Stimulated activated CD8-positive, alpha-beta memory T cell treated with anti-CD3 and anti-CD28 coated beads, Interleukin-2, amount 100 ng/mL, for 1 hour (primary cell): ENCODE data around the gene SHC3.

Experiments
- DNase-seq, 2 donors: peaks; one replicate each; pipeline ENCODE4 v3.0.0-alpha.2; 2020; ENCODE audit warnings: low read depth in 2 of 2

SHC3 gene

GRCh38 chr9:89109666-89110065 lies 69.0 kb downstream of the SHC3 start:
- DNase-seq = no peak

- no peak for DNase-seq
These were observed 71.2 kb downstream of the SHC3 start for GRCh38 chr9:89107406-89107805.

GRCh38 chr9:89106224-89106851 lies 72.3 kb downstream of the SHC3 start:
- no peak for DNase-seq

- no peak for DNase-seq
These were observed 73.8 kb downstream of the SHC3 start for GRCh38 chr9:89104821-89105220.

- no peak for DNase-seq
These were observed 81.4 kb downstream of the SHC3 start for GRCh38 chr9:89097219-89097618.

GRCh38 chr9:89096807-89097206 lies 81.8 kb downstream of the SHC3 start:
- DNase-seq = no peak

- no peak for DNase-seq
These were observed 82.7 kb downstream of the SHC3 start for GRCh38 chr9:89095761-89096528.

- DNase-seq = no peak
These were observed 85.2 kb downstream of the SHC3 start for GRCh38 chr9:89093201-89093975.

GRCh38 chr9:89089176-89089575 lies 89.4 kb downstream of the SHC3 start:
- no peak for DNase-seq

- no peak for DNase-seq
These were observed 95.0 kb downstream of the SHC3 start for GRCh38 chr9:89083626-89084025.

- no peak for DNase-seq
These were observed 98.4 kb downstream of the SHC3 start for GRCh38 chr9:89080193-89080592.

GRCh38 chr9:89079391-89079790 lies 99.2 kb downstream of the SHC3 start:
- no peak for DNase-seq

GRCh38 chr9:89078860-89079259 lies 99.8 kb downstream of the SHC3 start:
- DNase-seq = no peak

- DNase-seq = no peak
These were observed 100.2 kb downstream of the SHC3 start for GRCh38 chr9:89078421-89078820.

- DNase-seq = no peak
These were observed 101.1 kb downstream of the SHC3 start for GRCh38 chr9:89077519-89077918.

- DNase-seq = no peak
These were observed 105.2 kb downstream of the SHC3 start for GRCh38 chr9:89073397-89073796.

GRCh38 chr9:89071591-89071990 lies 107.0 kb downstream of the SHC3 start:
- DNase-seq = no peak

- no peak for DNase-seq
These were observed 111.8 kb downstream of the SHC3 start for GRCh38 chr9:89066835-89067234.

GRCh38 chr9:89065921-89066320 lies 112.7 kb downstream of the SHC3 start:
- no peak for DNase-seq

GRCh38 chr9:89060790-89061189 lies 117.8 kb downstream of the SHC3 start:
- DNase-seq = no peak

- DNase-seq = no peak
These were observed 118.6 kb downstream of the SHC3 start for GRCh38 chr9:89059925-89060506.

- DNase-seq = no peak
These were observed 119.7 kb downstream of the SHC3 start for GRCh38 chr9:89058906-89059305.
